Measurements from ENCODE around the gene ANKRD37. TPM values are rescaled to one million over a fixed set of nuclear protein-coding genes. Genes with fewer than 3 reads are reported as not detected.

Gene ANKRD37
- total RNA-seq, 6 experiments from 2014 or later: 3.1 to 11.4 (median 4.1) TPM

DNA sequence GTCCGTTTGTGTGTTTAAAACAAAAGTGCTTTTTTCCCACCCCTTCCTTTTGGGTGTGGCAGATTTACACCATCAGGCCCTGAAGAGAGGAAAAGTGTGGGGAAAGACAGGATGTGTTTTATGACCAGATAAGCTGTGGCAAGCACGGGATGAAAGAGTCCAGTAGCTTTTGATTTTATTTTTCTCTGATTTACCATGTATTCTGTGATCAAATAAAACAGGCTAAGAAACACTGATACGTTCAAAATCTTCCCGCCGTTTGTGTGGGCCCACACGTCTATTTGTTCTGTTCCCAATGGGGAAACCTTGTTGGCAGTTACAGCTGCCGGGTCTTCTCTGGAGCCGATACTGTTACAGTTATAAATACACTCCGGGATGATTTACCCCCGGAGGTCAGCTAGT is 11.7 kb upstream of the ANKRD37 start:
- Mint-ChIP-seq H3K27ac (peak overlapping the region; percentile 62), H3K4me3 (peak overlapping the region; percentile 65; the same call in 1 of the 2 replicates), H3K9me3 (peaks cover 5% of the 10 kb centered on the region), H3K27me3 (ENCODE audit: insufficient read depth) (no peaks in the 10 kb centered on the region; the same call in 1 of the 2 replicates), H3K36me3 (ENCODE audit: low read depth) (peaks cover 11% of the 10 kb centered on the region), H3K4me1 (ENCODE audit: low read depth) (peaks cover 51% of the 10 kb centered on the region)
- TF ChIP-seq, protein P1, sequence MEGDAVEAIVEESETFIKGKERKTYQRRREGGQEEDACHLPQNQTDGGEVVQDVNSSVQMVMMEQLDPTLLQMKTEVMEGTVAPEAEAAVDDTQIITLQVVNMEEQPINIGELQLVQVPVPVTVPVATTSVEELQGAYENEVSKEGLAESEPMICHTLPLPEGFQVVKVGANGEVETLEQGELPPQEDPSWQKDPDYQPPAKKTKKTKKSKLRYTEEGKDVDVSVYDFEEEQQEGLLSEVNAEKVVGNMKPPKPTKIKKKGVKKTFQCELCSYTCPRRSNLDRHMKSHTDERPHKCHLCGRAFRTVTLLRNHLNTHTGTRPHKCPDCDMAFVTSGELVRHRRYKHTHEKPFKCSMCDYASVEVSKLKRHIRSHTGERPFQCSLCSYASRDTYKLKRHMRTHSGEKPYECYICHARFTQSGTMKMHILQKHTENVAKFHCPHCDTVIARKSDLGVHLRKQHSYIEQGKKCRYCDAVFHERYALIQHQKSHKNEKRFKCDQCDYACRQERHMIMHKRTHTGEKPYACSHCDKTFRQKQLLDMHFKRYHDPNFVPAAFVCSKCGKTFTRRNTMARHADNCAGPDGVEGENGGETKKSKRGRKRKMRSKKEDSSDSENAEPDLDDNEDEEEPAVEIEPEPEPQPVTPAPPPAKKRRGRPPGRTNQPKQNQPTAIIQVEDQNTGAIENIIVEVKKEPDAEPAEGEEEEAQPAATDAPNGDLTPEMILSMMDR (IDR thresholded peaks at IDR 0.05): no peak
- no peak for DNase-seq

DNA sequence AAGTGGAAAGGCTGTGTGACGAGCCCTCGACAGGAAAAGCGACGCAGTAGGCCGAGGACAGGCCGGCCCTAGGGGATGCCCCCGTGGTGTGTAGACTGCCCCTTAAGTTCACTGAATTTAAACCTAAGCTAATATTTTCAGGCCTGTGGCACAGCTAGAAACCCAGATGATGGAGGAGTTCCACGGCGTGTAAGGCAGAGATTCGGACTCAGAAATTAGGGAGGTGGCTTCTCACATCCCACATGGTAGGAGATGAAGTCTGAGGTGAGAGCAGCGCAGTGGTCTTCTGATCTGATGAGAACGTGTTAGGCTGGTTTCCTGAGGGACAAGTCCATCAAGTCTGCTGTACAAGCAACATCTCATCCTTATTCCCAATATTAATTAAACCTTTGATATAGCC is 8.7 kb upstream of the ANKRD37 start:
- H3K36me3 Mint-ChIP-seq (ENCODE audit: low read depth): peaks cover 13% of the 10 kb centered on the region
- no peaks in the 10 kb centered on the region; the same call in 1 of the 2 replicates for H3K27me3 Mint-ChIP-seq (ENCODE audit: insufficient read depth)
- TF ChIP-seq, protein P1 (IDR thresholded peaks at IDR 0.05): no peak
- DNase-seq: no peak
- H3K27ac Mint-ChIP-seq: no peak overlapping the region
- no peak overlapping the region for H3K4me3 Mint-ChIP-seq
- H3K9me3 Mint-ChIP-seq: no peaks in the 10 kb centered on the region
- peaks cover 46% of the 10 kb centered on the region for H3K4me1 Mint-ChIP-seq (ENCODE audit: low read depth)

- no peak for DNase-seq
- Mint-ChIP-seq H3K36me3 (ENCODE audit: low read depth) (peaks cover 13% of the 10 kb centered on the region), H3K27me3 (ENCODE audit: insufficient read depth) (peaks cover 2% of the 10 kb centered on the region)
Measured at GRCh38 chr4:185390941-185391340, 5.7 kb upstream of the ANKRD37 start.

GRCh38 chr4:185392156-185392555 is 4.5 kb upstream of the ANKRD37 start:
- no peaks in the 10 kb centered on the region for H3K9me3 Mint-ChIP-seq

More at GRCh38 chr4:185390941-185391340, 5.7 kb upstream of the ANKRD37 start:
- no peaks in the 10 kb centered on the region for H3K9me3 Mint-ChIP-seq
- no peak overlapping the region for H3K4me3 Mint-ChIP-seq
- TF ChIP-seq, protein P1 (IDR thresholded peaks at IDR 0.05): no peak
- H3K27ac Mint-ChIP-seq: no peak overlapping the region
- H3K4me1 Mint-ChIP-seq (ENCODE audit: low read depth): peaks cover 39% of the 10 kb centered on the region

GRCh38 chr4:185394568-185395237 is 1.9 kb upstream of the ANKRD37 start:
- Mint-ChIP-seq H3K4me3 (peak overlapping the region; percentile 92), H3K9me3 (no peaks in the 10 kb centered on the region), H3K4me1 (ENCODE audit: low read depth) (peaks cover 57% of the 10 kb centered on the region), H3K27ac (peak overlapping the region; percentile 94), H3K27me3 (ENCODE audit: insufficient read depth) (peaks cover 2% of the 10 kb centered on the region), H3K36me3 (ENCODE audit: low read depth) (peaks cover 13% of the 10 kb centered on the region)
- DNase-seq: peak; percentile 35
- TF ChIP-seq, protein P1 (IDR thresholded peaks at IDR 0.05): no peak

More at GRCh38 chr4:185392156-185392555, 4.5 kb upstream of the ANKRD37 start:
- Mint-ChIP-seq H3K4me3 (no peak overlapping the region), H3K27me3 (ENCODE audit: insufficient read depth) (peaks cover 2% of the 10 kb centered on the region), H3K4me1 (ENCODE audit: low read depth) (peaks cover 38% of the 10 kb centered on the region), H3K36me3 (ENCODE audit: low read depth) (peaks cover 13% of the 10 kb centered on the region), H3K27ac (peak overlapping the region; percentile 4; the same call in 1 of the 2 replicates)
- no peak for DNase-seq
- TF ChIP-seq, protein P1 (IDR thresholded peaks at IDR 0.05): no peak

Measured in HFFc6 (cell line).